ENCODE measurements around the gene SCN5A.

The SCN5A gene

GRCh38 chr3:38556640-38557358 is 92.7 kb downstream of the SCN5A start:
- no peak for DNase-seq

GRCh38 chr3:38555926-38556325 is 93.6 kb downstream of the SCN5A start:
- DNase-seq, result no peak

GRCh38 chr3:38555149-38555840 is 94.2 kb downstream of the SCN5A start:
- no peak for DNase-seq

- DNase-seq, result no peak
Observed at GRCh38 chr3:38554127-38554827, 95.2 kb downstream of the SCN5A start.

- no peak for DNase-seq
Observed at GRCh38 chr3:38553071-38553470, 96.4 kb downstream of the SCN5A start.

- DNase-seq, result no peak
Observed at GRCh38 chr3:38552364-38552763, 97.1 kb downstream of the SCN5A start.

GRCh38 chr3:38551026-38551832 is 98.3 kb downstream of the SCN5A start:
- no peak for DNase-seq

- no peak for DNase-seq
Observed at GRCh38 chr3:38549957-38550840, 99.3 kb downstream of the SCN5A start.

GRCh38 chr3:38549486-38549885 is 100.0 kb downstream of the SCN5A start:
- DNase-seq, result no peak

- no peak for DNase-seq
Observed at GRCh38 chr3:38549082-38549481, 100.4 kb downstream of the SCN5A start.

GRCh38 chr3:38548154-38548931 is 101.1 kb downstream of the SCN5A start:
- no peak for DNase-seq

GRCh38 chr3:38545983-38546382 is 103.5 kb downstream of the SCN5A start:
- no peak for DNase-seq

GRCh38 chr3:38545550-38545949 is 103.9 kb downstream of the SCN5A start:
- DNase-seq, result no peak

GRCh38 chr3:38544926-38545325 is 104.6 kb downstream of the SCN5A start:
- no peak for DNase-seq

GRCh38 chr3:38543586-38543985 is 105.9 kb downstream of the SCN5A start:
- no peak for DNase-seq

GRCh38 chr3:38542401-38543298 is 106.8 kb downstream of the SCN5A start:
- DNase-seq, result no peak

GRCh38 chr3:38541806-38542205 is 107.7 kb downstream of the SCN5A start:
- no peak for DNase-seq

- DNase-seq, result no peak
Observed at GRCh38 chr3:38538773-38539353, 110.6 kb downstream of the SCN5A start.

GRCh38 chr3:38536671-38537070 is 112.8 kb downstream of the SCN5A start:
- DNase-seq, result no peak

- no peak for DNase-seq
Observed at GRCh38 chr3:38534604-38535003, 114.9 kb downstream of the SCN5A start.

Measured in stimulated activated CD4-positive, alpha-beta T cell treated with anti-CD3 and anti-CD28 coated beads, Interleukin-1b, Interleukin-23, amount 100 ng/mL, for 48 hours (primary cell).